HG02759 (cell line): ENCODE data around the gene HOXC13.

Experiments
- ATAC-seq: cut with Tn5 transposase; IDR thresholded peaks from one replicate; pipeline ENCODE4 v1.9.1; 2021; ENCODE audit warnings: mild to moderate bottlenecking, moderate library complexity; ENCODE audit not compliant: unreplicated experiment

Gene HOXC13

GRCh38 chr12:53968214-53969127 is 29.8 kb downstream of the HOXC13 start:
- no peak for ATAC-seq

DNA sequence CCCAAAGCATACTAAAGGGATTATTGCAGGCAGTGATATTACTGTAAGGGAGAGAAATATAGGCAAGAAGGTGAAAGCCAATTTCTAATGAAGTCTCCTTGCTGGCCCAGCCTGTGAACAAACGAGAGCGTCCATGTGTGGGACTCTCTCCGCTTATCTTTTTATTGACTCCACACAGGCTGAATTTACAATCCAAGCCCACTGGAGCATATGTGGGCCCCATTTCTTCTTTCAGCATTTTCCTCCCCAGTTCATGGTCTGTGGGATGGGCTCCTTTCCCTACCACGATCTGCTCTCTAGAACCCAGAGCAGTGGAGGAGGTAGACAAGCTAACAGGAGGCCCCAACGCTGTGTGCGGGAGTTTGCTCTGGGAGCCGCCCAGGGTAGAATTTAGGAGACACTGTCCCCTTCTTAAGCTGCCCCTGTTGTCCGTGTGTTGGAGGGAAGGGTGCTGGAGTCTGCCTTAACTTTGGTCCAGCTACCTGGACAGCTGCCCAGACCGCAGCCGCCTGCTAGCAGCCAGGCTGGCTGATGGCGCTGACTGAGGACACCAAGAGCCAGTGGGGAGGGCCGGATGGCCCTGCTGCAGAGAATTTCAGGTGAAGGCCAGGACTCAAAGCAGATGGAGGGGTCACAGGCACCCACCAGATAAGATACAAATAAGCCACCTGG is 31.1 kb downstream of the HOXC13 start:
- no peak for ATAC-seq

DNA sequence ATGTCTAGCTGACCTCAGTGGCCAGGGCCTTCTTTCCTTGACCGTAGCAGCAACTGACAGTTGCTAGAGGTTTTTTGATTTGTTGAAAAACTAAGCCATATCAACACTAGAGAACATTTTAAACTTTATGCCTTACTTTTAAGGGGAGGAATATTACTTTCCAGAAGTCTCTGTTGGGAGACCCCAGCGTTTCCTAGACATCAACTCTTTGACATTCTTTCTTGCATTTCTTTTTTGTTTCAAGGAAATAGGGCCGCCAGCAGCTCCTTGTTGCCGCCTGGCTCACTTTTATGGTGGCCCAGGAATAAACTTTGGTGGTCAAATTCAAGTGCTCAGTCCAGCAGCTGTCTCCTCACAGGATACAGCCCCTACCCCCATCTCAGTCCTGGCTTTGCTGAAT is 31.8 kb downstream of the HOXC13 start:
- no peak for ATAC-seq

DNA sequence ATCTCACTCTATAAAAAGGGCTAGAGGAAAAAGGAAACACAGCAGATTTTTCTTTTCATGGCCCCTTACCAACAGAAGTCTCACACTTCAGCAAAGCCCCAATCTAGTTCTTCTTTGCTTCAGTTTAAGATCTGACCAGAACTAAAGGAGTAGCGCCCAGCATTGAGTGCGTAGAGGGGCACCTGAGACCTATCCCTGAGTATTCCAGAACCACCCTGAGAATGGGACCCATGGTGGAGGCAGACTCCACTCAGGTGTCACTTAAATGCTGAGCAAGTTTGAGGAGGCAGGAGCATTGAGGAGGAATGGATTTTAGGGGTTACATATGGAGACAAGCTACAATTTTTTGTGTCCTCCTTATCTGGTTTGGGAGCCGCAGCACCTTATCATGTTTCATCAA is 32.5 kb downstream of the HOXC13 start:
- ATAC-seq: no peak

- ATAC-seq: no peak
Observed at GRCh38 chr12:53971686-53972085, 33.1 kb downstream of the HOXC13 start.

- no peak for ATAC-seq
Observed at GRCh38 chr12:53972152-53972702, 33.6 kb downstream of the HOXC13 start.

DNA sequence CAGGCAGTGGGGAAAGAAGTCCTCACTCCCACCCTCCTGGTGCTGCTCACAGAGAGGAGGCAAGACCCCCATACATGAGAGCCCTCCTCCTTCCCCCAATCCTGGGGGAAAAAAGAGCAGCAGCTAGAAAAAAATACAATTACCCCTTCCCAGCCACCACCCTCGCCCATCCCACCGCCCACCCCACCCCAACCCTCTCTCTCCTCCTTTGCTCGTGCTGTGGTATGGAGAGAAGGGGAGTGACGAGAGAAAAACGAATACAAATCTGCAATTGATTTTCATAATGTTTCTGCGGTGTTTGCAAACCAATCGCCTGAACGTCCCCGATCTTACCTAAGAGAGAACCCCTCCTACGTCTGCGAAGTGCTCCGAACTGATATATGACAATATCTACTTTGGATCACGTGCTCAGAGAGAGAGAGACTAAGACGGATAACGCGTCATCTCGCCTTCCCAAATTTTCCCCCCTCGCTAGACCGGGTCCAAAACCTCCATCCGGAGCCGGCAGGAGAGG is 34.1 kb downstream of the HOXC13 start, which contains the start of gene HOXC11:
Gene HOXC11, plus strand, starts transcription at position 405 of the 514 bp plus-strand sequence. CDS start 116 bp downstream, outside the sequence.
- no peak for ATAC-seq

DNA sequence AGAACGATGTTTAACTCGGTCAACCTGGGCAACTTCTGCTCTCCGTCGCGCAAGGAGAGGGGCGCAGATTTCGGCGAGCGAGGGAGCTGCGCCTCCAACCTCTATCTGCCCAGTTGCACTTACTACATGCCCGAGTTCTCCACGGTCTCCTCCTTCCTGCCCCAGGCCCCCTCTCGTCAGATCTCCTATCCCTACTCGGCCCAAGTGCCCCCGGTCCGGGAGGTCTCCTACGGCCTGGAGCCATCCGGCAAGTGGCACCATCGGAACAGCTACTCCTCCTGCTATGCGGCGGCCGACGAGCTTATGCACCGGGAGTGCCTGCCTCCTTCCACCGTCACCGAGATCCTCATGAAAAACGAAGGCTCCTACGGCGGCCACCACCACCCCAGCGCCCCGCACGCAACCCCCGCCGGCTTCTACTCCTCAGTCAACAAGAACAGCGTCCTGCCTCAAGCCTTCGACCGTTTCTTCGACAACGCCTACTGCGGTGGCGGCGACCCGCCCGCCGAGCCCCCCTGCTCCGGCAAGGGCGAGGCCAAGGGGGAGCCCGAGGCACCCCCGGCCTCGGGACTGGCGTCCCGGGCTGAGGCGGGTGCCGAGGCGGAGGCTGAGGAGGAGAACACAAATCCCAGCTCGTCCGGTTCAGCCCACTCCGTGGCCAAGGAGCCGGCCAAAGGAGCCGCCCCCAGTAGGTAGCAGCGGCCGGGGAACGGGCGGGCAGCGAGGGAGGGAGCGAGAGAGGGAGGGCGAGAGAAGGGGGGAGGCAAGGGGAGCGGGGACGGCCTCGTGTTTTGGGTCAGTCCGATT is 34.8 kb downstream of the HOXC13 start:
- ATAC-seq: no peak

DNA sequence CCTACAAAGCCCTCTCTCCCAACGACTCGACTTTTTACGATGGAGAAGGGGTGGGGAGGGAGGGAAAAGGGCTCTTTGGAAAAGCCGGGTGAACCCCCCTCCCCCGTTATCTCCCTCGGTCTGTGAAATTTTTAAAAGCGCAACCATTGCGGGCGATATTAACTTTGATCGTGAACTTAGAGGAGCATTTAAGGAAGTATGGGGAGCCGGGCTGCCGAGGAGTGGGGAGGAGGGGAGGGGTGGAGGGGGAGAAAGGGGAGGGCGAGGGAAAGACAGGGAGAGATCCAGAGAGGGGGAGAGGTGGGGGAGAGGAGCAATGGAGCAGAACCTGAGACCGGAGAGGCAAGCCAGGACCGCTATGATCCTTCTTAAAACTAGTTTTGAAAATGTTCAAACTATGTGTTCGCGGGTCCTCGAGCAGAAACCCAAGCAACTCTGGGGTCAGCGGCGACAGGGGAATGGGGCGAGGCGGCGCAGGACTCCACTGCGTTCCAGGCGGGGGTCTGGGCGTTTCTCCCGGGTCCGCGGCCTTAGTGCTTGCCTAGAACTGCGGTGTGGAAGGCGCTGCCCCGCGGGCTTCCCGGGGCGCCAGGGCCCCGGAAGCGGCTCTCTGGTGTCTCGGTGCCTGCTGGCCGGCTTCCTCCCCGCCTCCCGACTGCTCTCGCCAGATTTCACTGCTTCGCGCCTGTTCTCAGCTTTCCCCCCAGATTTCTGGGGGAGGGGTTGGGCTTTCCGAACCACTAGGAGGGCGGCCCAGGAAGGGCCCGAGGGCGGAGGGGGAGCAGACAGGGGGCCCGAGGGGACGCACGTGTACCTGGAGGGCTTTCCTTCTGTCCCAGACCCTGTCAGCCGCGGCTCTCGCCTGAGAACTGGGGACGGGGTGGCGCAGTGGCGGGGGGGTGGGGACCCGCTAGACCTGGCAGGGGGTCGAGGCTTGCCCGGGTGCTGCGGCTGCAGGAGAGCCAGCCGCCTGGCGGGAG is 35.7 kb downstream of the HOXC13 start, which contains the start of gene HOTAIR:
Gene HOTAIR, minus strand, starts transcription at position 871 of the 980 bp plus-strand sequence.
- ATAC-seq: no peak

DNA sequence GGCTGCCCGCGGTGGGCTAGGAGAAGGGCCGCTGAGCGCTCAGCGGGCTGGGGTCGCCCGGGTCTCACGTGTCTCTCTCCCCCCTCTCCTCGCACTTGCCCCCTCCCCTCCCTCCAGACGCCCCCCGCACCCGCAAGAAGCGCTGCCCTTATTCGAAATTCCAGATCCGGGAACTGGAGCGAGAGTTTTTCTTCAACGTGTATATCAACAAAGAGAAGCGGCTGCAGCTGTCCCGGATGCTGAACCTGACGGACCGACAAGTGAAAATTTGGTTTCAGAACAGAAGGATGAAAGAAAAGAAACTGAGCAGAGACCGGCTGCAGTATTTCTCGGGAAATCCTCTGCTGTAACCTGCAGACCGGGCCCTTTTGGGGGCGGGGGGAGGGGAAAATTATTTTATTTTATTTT is 36.4 kb downstream of the HOXC13 start:
- no peak for ATAC-seq

- no peak for ATAC-seq
Observed at GRCh38 chr12:53975479-53976152, 37.0 kb downstream of the HOXC13 start.

DNA sequence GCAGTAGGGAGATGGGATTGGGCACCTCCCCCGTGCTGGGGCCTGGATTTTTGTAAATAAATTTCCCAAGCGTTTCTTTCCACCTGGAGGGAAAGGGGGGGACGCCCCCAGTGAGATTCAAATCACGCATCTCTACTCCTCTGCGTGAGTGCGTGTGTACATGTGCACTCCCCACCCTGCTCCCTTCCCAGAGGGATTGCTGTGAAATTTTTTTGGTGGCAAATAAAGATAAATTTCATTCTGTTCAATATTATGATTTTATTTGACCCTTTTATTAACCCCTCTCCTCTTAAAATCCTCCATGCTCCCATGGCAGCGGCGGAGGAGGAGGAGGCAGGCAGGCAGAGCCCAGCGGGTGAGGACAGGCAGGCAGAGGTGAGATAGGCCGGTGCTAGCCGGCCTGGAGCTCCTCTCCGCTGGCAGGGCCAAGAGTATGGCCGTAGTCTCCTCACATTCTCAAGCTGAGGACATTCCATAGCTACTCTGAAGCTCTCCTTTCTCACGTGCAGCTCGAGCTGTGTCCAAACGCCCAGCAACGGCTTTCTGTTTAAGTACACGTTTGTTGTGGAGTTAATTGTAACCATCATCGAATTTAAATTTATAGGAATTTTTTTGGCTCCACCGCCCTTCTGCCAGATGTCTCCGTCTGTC is 37.7 kb downstream of the HOXC13 start:
- no peak for ATAC-seq

- no peak for ATAC-seq
Observed at GRCh38 chr12:53976823-53977595, 38.4 kb downstream of the HOXC13 start.

GRCh38 chr12:53977596-53978445 is 39.2 kb downstream of the HOXC13 start:
- no peak for ATAC-seq

- no peak for ATAC-seq
Observed at GRCh38 chr12:53978477-53979356, 40.1 kb downstream of the HOXC13 start.
